ENCODE data around the gene C18orf54.

The C18orf54 gene

DNA sequence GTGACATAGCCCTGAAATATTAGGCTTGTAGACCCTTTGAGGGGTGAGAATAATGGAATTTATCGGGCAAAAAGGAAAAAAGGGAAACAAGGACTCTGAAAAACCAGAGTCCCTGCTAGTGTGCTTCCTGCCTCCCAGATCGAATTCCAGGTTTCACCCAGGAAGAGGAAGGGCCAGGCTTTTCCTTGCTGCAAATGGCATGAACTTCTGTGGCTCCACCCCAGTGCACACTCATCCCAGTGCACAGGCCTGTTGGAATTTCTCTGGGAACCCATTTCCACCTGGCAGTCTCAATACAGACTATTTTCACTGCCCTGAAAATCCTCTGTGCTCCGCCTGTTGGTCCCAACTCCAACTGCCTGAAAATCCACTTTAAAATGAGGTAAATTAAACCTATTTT is 29.9 kb downstream of the C18orf54 start:
- DNase-seq, result no peak

GRCh38 chr18:54388203-54389142 is 30.8 kb downstream of the C18orf54 start:
- DNase-seq, result peak; percentile 13 to 17

- no peak for DNase-seq
Measured at GRCh38 chr18:54389143-54389505, 31.4 kb downstream of the C18orf54 start.

- DNase-seq, result no peak
Measured at GRCh38 chr18:54390838-54391237, 33.1 kb downstream of the C18orf54 start.

GRCh38 chr18:54392543-54393023 is 34.9 kb downstream of the C18orf54 start:
- DNase-seq, result peak; percentile 61 to 98

GRCh38 chr18:54393648-54394294 is 36.1 kb downstream of the C18orf54 start:
- DNase-seq, result no peak

GRCh38 chr18:54396760-54397159 is 39.1 kb downstream of the C18orf54 start:
- peak; percentile 78 to 88 for DNase-seq

DNA sequence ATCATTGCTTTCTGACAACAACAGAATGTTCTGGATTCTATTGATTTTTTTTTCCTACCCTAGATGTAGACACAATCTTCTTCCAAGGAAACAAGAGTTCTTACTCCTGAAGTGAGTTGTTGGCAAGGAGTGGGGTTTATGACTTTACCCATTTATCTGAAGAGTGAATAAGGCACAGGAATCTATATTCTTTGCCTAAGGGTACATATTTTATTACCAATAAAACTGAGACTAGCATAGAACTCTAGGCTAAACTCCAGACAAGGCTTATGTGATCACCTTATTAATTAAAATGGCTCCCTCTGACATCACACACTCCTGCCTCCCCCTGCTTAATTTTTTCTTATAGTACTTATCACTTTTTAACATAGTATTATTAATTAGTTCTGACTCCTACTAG is 47.6 kb downstream of the C18orf54 start:
- DNase-seq, result no peak

GRCh38 chr18:54411781-54412180 is 54.1 kb downstream of the C18orf54 start:
- DNase-seq, result no peak

- no peak for DNase-seq
Measured at GRCh38 chr18:54415086-54415485, 57.4 kb downstream of the C18orf54 start.

GRCh38 chr18:54416436-54416835 is 58.7 kb downstream of the C18orf54 start:
- no peak for DNase-seq

DNA sequence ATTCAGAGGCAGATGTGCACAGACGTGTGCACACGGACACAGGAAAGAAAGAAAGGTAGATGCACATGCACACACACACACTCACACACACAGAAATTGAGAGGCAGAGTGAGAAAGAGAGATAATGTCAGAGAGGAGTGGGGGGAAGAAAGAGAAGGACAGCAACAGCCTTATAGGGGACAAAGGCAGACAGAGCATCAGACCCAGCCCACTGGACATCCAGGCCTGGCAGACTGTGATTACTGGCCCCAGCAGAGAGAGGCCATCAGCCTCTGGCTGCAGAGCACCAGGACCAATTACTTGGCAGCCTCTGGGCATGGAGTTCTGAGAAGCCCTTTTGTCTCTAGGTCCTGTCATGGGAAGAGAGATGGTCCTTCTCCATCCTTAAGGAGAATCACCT is 66.1 kb downstream of the C18orf54 start:
- DNase-seq, result no peak

DNA sequence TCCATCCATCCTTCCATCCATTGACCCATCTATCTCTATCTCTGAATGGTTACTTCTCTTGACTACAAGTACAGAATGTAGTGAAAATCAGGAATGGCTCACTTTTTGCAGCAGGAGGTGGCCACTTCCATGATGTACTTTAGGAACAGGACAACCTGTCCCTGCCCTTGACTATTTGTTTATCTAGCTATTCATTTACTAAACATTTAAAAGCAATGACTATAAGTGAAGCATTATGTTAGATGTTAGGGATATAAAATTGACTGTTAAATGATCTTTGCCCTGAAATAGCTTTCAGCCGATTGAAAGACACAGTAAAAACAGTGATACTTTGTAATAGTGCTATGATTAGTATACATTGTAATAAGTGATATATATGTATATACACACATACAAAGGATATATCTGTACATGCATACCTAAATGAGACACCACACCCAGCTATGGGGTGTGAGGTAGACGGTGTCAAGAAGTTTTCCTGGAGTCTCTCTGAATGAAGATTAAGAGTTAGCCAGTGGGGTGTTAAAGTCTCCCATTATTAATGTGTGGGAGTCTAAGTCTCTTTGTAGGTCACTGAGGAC is 68.5 kb downstream of the C18orf54 start:
- no peak for DNase-seq
